NCI-H1436 treated with DMSO at 0.1 percent for 48 hours (cell line): ENCODE results near the gene ST3GAL5.
"Not testable (repeated sequence)": the region's sequence is repeated elsewhere in the genome, so short reads cannot be mapped to it uniquely, and the experiment has no call there.

Experiments used
- DNase-seq: peaks from one replicate; lab custom pipeline; 2025; lab: John Stamatoyannopoulos, UW

Gene ST3GAL5

GRCh38 chr2:85888684-85889626 lies at the start of gene ST3GAL5:
Gene ST3GAL5 (minus strand): TSS chr2:85888990. CDS start chr2:85888905, 85 bp downstream.
- no peak for DNase-seq

GRCh38 chr2:85938456-85938855 lies 49.7 kb upstream of the ST3GAL5 start:
- no peak for DNase-seq

- no peak for DNase-seq
These were observed 48.3 kb upstream of the ST3GAL5 start for GRCh38 chr2:85937069-85937439.

GRCh38 chr2:85936421-85937068 lies 47.8 kb upstream of the ST3GAL5 start:
- DNase-seq = no peak

- no peak for DNase-seq
These were observed 47.0 kb upstream of the ST3GAL5 start for GRCh38 chr2:85935746-85936208.

- DNase-seq = no peak
These were observed 46.5 kb upstream of the ST3GAL5 start for GRCh38 chr2:85935170-85935745.

- no peak for DNase-seq
These were observed 45.2 kb upstream of the ST3GAL5 start for GRCh38 chr2:85933753-85934594.

GRCh38 chr2:85931151-85931550 lies 42.4 kb upstream of the ST3GAL5 start:
- not testable (repeated sequence) for DNase-seq

- DNase-seq = no peak
These were observed 41.6 kb upstream of the ST3GAL5 start for GRCh38 chr2:85930129-85931124.

- DNase-seq = no peak
These were observed 40.6 kb upstream of the ST3GAL5 start for GRCh38 chr2:85929096-85930050.

GRCh38 chr2:85926931-85927661 lies 38.3 kb upstream of the ST3GAL5 start:
- no peak for DNase-seq

GRCh38 chr2:85926526-85926925 lies 37.7 kb upstream of the ST3GAL5 start:
- DNase-seq = no peak

- no peak for DNase-seq
These were observed 36.5 kb upstream of the ST3GAL5 start for GRCh38 chr2:85925216-85925671.

- no peak for DNase-seq
These were observed 35.7 kb upstream of the ST3GAL5 start for GRCh38 chr2:85924522-85924921.

GRCh38 chr2:85922199-85922598 lies 33.4 kb upstream of the ST3GAL5 start:
- DNase-seq = no peak

- DNase-seq = no peak
These were observed 32.9 kb upstream of the ST3GAL5 start for GRCh38 chr2:85921659-85922058.

GRCh38 chr2:85920810-85921545 lies 32.2 kb upstream of the ST3GAL5 start:
- no peak for DNase-seq
